GM06990 (cell line): ENCODE measurements around the gene LAMB3.

Experiments
- DNase-seq: peaks from one replicate; pipeline ENCODE4 v3.0.0-alpha.2; 2011; ENCODE audit not compliant: insufficient read length; ENCODE audit errors: extremely low read depth
- H3K27me3 ChIP-seq: replicated peaks from 2 replicates; pipeline ENCODE4 v1.6.0; 2011; ENCODE audit warnings: low read length; ENCODE audit not compliant: control insufficient read depth, insufficient read depth
- H3K36me3 ChIP-seq: 2 replicates; pipeline ENCODE4 v1.5.1; 2011; ENCODE audit warnings: low read length; ENCODE audit not compliant: control insufficient read depth, insufficient read depth
- H3K4me3 ChIP-seq: replicated peaks from 2 replicates; pipeline ENCODE4 v1.5.1; 2011; ENCODE audit warnings: low read depth, mild to moderate bottlenecking, control low read depth, low read length
- TF ChIP-seq, protein P1 (sequence below): IDR thresholded peaks from 2 replicates; pipeline ENCODE4 v1.5.1; 2011; ENCODE audit warnings: low read length, control low read depth, mild to moderate bottlenecking, inconsistent platforms; ENCODE audit not compliant: insufficient read depth, poor library complexity, severe bottlenecking

The LAMB3 gene

DNA sequence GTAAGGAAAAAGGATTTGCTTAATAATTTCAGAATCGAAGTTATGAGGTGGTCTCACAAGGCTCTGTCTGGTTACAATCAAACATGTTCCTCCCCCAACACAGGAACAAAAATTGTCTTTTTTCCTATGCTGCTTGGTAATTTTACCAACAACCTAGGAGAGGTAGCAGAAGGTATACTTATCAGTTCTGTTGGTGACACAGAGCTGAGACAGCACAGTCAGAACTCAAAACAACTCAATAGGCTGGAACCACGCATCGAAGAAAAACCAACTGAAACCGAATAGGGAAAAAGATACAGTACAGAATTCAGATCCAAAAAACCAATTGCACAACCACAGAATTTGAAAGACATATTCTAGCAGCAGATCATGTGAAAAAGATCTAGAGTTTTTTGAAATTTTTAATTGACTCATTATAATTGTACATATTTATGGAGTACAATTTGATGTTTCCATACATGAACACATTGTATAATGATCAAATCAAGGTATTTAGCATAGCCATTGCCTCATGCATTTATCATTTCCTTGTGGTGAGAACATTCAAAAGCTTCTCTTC is 26.8 kb upstream of the LAMB3 start:
- H3K36me3 ChIP-seq: no peaks in the 10 kb centered on the region
- no peak for DNase-seq
- H3K4me3 ChIP-seq: no peak overlapping the region
- no peaks in the 10 kb centered on the region for H3K27me3 ChIP-seq
- TF ChIP-seq, protein P1, sequence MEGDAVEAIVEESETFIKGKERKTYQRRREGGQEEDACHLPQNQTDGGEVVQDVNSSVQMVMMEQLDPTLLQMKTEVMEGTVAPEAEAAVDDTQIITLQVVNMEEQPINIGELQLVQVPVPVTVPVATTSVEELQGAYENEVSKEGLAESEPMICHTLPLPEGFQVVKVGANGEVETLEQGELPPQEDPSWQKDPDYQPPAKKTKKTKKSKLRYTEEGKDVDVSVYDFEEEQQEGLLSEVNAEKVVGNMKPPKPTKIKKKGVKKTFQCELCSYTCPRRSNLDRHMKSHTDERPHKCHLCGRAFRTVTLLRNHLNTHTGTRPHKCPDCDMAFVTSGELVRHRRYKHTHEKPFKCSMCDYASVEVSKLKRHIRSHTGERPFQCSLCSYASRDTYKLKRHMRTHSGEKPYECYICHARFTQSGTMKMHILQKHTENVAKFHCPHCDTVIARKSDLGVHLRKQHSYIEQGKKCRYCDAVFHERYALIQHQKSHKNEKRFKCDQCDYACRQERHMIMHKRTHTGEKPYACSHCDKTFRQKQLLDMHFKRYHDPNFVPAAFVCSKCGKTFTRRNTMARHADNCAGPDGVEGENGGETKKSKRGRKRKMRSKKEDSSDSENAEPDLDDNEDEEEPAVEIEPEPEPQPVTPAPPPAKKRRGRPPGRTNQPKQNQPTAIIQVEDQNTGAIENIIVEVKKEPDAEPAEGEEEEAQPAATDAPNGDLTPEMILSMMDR: no peak

DNA sequence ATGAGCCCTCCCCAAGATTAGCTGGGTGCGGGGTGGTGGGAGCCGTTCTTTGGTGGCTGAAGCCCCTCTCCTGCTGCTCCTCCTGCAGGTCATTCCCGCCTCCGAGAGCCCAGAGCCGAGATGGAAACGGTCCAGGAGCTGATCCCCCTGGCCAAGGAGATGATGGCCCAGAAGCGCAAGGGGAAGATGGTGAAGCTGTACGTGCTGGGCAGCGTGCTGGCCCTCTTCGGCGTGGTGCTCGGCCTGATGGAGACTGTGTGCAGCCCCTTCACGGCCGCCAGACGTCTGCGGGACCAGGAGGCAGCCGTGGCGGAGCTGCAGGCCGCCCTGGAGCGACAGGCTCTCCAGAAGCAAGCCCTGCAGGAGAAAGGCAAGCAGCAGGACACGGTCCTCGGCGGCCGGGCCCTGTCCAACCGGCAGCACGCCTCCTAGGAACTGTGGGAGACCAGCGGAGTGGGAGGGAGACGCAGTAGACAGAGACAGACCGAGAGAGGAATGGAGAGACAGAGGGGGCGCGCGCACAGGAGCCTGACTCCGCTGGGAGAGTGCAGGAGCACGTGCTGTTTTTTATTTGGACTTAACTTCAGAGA is 23.4 kb upstream of the LAMB3 start:
- peak; percentile 20 for DNase-seq
- Histone ChIP-seq H3K36me3 (no peaks in the 10 kb centered on the region), H3K27me3 (no peaks in the 10 kb centered on the region), H3K4me3 (peak overlapping the region; percentile 22)
- TF ChIP-seq, protein P1: no peak

DNA sequence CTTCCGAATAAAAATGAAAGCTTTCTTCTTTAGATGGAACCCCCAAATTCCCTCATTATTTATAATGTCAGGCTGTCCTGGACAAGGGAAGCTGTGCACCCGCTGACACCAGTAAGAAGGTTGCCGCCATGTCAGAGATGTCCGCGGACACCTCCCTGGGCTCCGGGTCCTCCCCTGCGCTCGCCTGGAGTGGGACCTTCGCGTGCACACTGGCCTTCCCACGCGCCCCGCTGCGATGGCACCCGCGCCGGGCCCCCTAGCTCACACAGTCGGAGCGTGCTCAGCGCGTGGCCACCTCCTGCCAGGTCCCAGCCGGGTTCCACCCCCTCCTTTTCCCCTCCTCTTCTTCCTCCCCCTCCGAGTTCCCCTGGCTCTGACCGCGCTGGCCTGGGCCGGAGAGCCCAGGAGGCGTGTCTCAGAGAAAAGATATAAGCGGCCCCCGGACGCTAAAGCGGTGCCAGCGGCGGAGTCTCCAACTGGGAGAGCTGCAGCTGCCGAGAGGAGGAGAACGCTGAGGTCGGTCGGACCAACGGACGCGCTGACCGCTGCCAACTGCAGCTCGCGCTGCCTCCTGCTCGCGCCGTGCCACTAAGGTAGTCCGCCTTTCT is 22.8 kb upstream of the LAMB3 start, which contains the start of gene G0S2:
Gene G0S2 (plus strand): TSS at position 456 of the 608 bp plus-strand sequence. CDS start 273 bp downstream, outside the sequence.
- peak within 1 kb of the TSS; percentile 22 for H3K4me3 ChIP-seq
- no peaks in the 10 kb centered on the region for H3K27me3 ChIP-seq
- no peaks in the 10 kb centered on the region for H3K36me3 ChIP-seq
- peak; percentile 34 for DNase-seq
- TF ChIP-seq, protein P1: no peak

DNA sequence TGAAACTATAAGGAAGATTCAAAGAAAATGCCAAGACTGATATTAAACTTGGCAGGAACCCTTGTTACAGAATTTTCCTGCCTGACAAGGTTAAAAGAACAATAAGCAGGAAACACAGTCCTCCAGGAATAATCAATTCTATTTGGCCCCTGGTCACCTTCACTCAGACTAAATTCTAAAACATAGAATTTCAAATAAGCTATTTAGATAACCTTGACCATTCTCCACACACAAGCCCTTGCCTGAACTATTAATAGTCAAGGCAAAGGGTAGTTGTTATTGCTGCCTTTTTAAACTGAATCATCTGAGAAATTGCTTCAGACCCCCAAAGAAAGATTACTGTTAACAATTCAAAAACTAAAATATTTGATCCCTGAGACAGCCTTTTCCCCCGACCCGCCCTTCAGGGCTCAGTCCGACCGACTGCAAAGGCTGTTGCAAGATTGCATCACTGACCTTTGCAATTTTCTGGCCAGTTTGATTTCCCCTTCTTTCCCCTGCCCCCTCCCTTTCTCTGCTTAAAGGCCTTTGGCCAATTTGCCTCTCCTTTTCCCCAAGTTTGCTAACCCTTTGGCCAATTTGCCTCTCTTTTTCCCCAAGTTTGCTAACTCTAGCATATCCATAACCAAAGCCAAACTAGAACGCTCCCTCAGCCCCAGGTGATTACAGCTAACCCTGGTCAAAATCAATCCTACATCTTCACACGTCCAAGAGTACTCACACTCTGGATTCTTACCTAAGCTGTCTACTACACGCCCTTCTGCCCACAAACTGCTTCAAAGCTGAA is 21.6 kb upstream of the LAMB3 start:
- Histone ChIP-seq H3K27me3 (no peaks in the 10 kb centered on the region), H3K4me3 (no peak overlapping the region), H3K36me3 (no peaks in the 10 kb centered on the region)
- TF ChIP-seq, protein P1: no peak
- no peak for DNase-seq

DNA sequence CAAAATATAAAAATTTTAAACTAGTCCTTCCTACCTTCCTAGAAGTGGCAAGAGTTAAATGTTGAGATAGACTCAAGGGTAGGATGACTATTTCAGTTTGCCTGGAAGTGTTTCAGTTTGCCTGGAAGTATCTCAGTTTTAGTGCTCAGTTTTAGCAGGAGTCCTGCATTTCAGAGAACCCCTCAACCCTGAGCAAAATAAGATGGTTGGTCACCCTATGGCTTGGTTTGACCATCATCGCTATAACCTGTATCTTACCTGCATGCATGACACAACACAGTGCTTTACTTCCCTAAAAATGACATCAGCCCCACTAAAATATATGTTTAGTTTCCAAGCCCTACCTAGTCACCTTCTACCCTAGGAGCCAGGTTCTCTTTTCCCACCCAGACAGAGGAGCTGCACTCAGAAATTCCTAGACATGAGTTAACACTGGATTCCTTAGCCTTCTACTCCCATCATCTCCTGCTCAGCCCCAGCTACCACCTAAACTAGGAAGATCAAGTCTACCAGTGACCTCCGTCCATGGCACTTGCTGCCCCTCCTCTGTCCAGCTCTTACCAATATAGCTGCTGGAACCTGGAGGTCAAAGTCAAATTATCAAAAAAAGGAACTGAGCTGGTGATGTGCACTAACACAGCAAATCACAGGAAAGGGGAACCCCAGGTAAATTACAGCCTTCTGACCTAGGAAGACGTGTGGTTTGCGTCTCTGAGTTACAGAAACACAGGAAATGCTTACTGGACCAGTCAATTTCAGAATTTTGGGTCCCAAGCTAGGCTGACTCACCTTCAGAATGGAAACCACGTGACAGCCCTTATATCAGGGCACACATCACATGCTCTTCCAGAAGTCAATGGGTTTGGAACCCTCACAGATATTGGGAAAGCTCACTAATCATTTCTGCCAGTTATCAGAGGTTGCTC is 20.7 kb upstream of the LAMB3 start:
- TF ChIP-seq, protein P1: no peak
- Histone ChIP-seq H3K36me3 (no peaks in the 10 kb centered on the region), H3K4me3 (no peak overlapping the region), H3K27me3 (no peaks in the 10 kb centered on the region)
- peak; percentile 64 for DNase-seq
